Esophagus squamous epithelium (tissue), 5 donors: Measurements from ENCODE around the gene SPC24. TPM values are rescaled to one million over a fixed set of nuclear protein-coding genes. Genes with fewer than 3 reads are reported as not detected.
"Not testable (repeated sequence)": the region's sequence is repeated elsewhere in the genome, so short reads cannot be mapped to it uniquely, and the experiment has no call there.

ENCODE experiments used
- DNase-seq: peaks from one replicate; lab custom pipeline; 2025; lab: John Stamatoyannopoulos, UW
- H3K27ac ChIP-seq, 4 donors: fragments of 200-600 bp; sonication (generic); one replicate each; pipeline ENCODE4 v1.5.1; 2016 to 2019; ENCODE audit warnings: mild to moderate bottlenecking in 1 of 4
- H3K27me3 ChIP-seq, 4 donors: fragments of 200-600 bp; sonication (generic); 1 replicate in 3 of 4; 2 replicates in 1 of 4; pipeline versions ENCODE4 v1.5.1 to v1.6.0; 2017 to 2021; ENCODE audit warnings: antibody characterized with exemption in 1 of 4
- H3K36me3 ChIP-seq, 3 donors: fragments of 200-600 bp; sonication (generic); one replicate each; pipeline ENCODE4 v1.5.1; 2016 to 2019
- H3K4me1 ChIP-seq, 3 donors: fragments of 200-600 bp; sonication (generic); one replicate each; pipeline ENCODE4 v1.5.1; 2017 to 2019
- H3K4me3 ChIP-seq, 4 donors: fragments of 200-600 bp; sonication (generic); 1 replicate in 3 of 4; 2 replicates in 1 of 4; pipeline ENCODE4 v1.5.1; 2016 to 2019; ENCODE audit warnings: mild to moderate bottlenecking in 2 of 4, moderate library complexity in 1 of 4
- H3K9me3 ChIP-seq, 3 donors: fragments of 200-600 bp; sonication (generic); one replicate each; pipeline ENCODE4 v1.5.1; 2016 to 2019
- POLR2A ChIP-seq, 4 donors: fragments of 450-650 bp; IDR thresholded peaks; one replicate each; pipeline ENCODE4 v1.6.1; 2017; ENCODE audit warnings: antibody characterized with exemption in 4 of 4, mild to moderate bottlenecking in 4 of 4, moderate library complexity in 3 of 4
- WGBS, 2 donors: methylation state at CpG; one replicate each; pipeline ENCODE4 v1.1.5; 2018; 5-methylcytosine and 5-hydroxymethylcytosine counted together
- intact Hi-C: fragments of 100-400 bp; cut with DNase I; formaldehyde crosslinking; loops from one replicate; pipeline ENCODE4 v1.15.0; 2022
- total RNA-seq, 4 donors: library from RNA; depleted of rRNA; stranded (reverse); fragments of >200 nt; gene quantifications; one replicate each; pipeline ENCODE4 v1.1.0, GENCODE V29; 2016
- TF ChIP-seq, protein P1 (sequence below), 6 experiments: fragments of 450-650 bp in 4 of 6; fragments of 200-600 bp in 2 of 6; sonication (generic) in 2 of 6; IDR thresholded peaks; one replicate each; pipeline ENCODE4 v1.5.1; 2016 to 2019; ENCODE audit warnings: antibody characterized with exemption in 6 of 6, mild to moderate bottlenecking in 4 of 6, moderate library complexity in 4 of 6
- donor health status: DM: yes; HTN: yes; CAD: no.

Gene SPC24
- total RNA-seq, 4 donors from 2014 or later, result 2.9 to 10.9 (median 6.3) TPM

- intact Hi-C loops, result no loop called here
- DNase-seq, result no peak
- Histone ChIP-seq H3K9me3 (no peaks in the 10 kb centered on the region), H3K27me3 (no peaks in the 10 kb centered on the region), H3K4me1 (peaks cover 0 to 9% (median 0%) of the 10 kb centered on the region in 3 donors), H3K27ac (no peak overlapping the region), H3K4me3 (no peak overlapping the region), H3K36me3 (peaks cover 28 to 100% (median 71%) of the 10 kb centered on the region in 3 donors)
- 87 to 88% methylated on average over 5 to 8 of the region's 13 CpGs for WGBS, 2 donors
- no peak for TF ChIP-seq POLR2A (IDR thresholded peaks at IDR 0.05)
- TF ChIP-seq, protein P1, sequence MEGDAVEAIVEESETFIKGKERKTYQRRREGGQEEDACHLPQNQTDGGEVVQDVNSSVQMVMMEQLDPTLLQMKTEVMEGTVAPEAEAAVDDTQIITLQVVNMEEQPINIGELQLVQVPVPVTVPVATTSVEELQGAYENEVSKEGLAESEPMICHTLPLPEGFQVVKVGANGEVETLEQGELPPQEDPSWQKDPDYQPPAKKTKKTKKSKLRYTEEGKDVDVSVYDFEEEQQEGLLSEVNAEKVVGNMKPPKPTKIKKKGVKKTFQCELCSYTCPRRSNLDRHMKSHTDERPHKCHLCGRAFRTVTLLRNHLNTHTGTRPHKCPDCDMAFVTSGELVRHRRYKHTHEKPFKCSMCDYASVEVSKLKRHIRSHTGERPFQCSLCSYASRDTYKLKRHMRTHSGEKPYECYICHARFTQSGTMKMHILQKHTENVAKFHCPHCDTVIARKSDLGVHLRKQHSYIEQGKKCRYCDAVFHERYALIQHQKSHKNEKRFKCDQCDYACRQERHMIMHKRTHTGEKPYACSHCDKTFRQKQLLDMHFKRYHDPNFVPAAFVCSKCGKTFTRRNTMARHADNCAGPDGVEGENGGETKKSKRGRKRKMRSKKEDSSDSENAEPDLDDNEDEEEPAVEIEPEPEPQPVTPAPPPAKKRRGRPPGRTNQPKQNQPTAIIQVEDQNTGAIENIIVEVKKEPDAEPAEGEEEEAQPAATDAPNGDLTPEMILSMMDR (IDR thresholded peaks at IDR 0.05), result no peak
These were observed 32.5 kb downstream of the SPC24 start for GRCh38 chr19:11123114-11123513.

- H3K4me3 ChIP-seq, intact Hi-C loops, H3K27me3 ChIP-seq, DNase-seq, H3K4me1 ChIP-seq, H3K27ac ChIP-seq, H3K9me3 ChIP-seq: not testable (repeated sequence)
- peaks cover 20 to 100% (median 72%) of the 10 kb centered on the region in 3 donors for H3K36me3 ChIP-seq
- WGBS, 2 donors, result 83 to 84% methylated on average over 10 to 13 of the region's 17 CpGs
These were observed 33.6 kb downstream of the SPC24 start for GRCh38 chr19:11121963-11122362.

DNA sequence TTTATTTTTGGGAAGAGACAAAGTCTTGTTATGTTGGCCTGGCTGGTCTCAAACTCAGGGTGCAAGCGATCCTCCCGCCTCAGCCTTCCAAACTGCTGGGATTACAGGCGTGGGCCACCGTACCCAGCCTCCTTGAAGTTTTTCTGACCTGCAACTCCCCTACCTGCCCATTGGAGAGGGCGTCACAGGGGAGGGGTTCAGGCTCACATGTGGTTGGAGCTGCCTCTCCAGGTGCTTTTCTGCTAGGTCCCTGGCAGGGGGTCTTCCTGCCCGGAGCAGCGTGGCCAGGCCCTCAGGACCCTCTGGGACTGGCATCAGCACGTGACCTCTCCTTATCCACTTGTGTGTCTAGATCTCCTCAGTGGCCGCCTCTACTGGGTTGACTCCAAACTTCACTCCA lies 39.1 kb downstream of the SPC24 start:
- no peak overlapping the region for H3K27ac ChIP-seq
- no peaks in the 10 kb centered on the region for H3K27me3 ChIP-seq
- no peaks in the 10 kb centered on the region for H3K9me3 ChIP-seq
- intact Hi-C loops, result no loop called here
- H3K4me1 ChIP-seq, result no peaks in the 10 kb centered on the region
- H3K4me3 ChIP-seq, result no peak overlapping the region
- peaks cover 38 to 100% (median 94%) of the 10 kb centered on the region in 3 donors for H3K36me3 ChIP-seq
- 87 to 98% methylated on average over 8 to 9 of the region's 9 CpGs for WGBS, 2 donors
- TF ChIP-seq, protein P1 (IDR thresholded peaks at IDR 0.05), result no peak
- TF ChIP-seq POLR2A (IDR thresholded peaks at IDR 0.05), result no peak
- DNase-seq, result no peak

DNA sequence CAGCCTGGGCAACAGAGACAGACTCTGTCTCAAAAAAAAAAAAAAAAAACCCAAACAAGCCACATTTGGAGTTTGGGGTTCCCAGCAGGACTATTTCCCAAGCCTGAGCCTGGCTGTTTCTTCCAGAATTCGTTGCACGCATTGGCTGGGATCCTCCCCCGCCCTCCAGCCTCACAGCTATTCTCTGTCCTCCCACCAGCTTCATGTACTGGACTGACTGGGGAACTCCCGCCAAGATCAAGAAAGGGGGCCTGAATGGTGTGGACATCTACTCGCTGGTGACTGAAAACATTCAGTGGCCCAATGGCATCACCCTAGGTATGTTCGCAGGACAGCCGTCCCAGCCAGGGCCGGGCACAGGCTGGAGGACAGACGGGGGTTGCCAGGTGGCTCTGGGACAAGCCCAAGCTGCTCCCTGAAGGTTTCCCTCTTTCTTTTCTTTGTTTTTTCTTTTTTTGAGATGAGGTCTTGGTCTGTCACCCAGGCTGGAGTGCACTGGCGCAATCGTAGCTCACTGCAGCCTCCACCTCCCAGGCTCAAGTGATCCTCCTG lies 39.6 kb downstream of the SPC24 start:
- H3K27ac ChIP-seq, result no peak overlapping the region
- no peaks in the 10 kb centered on the region for H3K27me3 ChIP-seq
- H3K36me3 ChIP-seq, result peaks cover 43 to 100% (median 93%) of the 10 kb centered on the region in 3 donors
- H3K4me1 ChIP-seq, result no peaks in the 10 kb centered on the region
- 76 to 93% methylated on average over 6 to 10 of the region's 11 CpGs for WGBS, 2 donors
- intact Hi-C loops, result no loop called here
- TF ChIP-seq, protein P1 (IDR thresholded peaks at IDR 0.05), result no peak
- TF ChIP-seq POLR2A (IDR thresholded peaks at IDR 0.05), result no peak
- DNase-seq, result no peak
- H3K9me3 ChIP-seq, result no peaks in the 10 kb centered on the region
- H3K4me3 ChIP-seq, result no peak overlapping the region

DNA sequence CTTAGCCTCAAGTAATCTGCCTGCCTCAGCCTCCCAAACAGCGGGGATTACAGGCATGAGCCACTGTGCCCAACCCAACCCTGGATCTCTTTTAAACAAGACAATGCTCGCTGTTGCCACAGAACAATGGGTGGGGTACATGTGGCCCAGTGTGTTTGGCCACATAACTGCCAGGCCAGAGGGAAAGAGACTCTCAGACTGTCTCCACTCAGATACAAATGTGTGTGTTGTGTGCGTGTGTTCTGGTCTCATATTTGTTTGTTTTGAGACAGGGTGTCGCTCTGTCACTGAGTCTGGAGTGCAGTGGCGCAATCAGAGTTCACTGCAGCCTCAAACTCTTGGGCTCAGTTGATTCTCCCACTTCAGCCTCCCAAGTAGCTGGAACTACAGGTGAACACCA lies 40.5 kb downstream of the SPC24 start:
- DNase-seq, result no peak
- no peaks in the 10 kb centered on the region for H3K9me3 ChIP-seq
- no peak overlapping the region for H3K4me3 ChIP-seq
- WGBS, 2 donors, result 79 to 91% methylated on average over 4 to 5 of the region's 5 CpGs
- H3K27me3 ChIP-seq, result no peaks in the 10 kb centered on the region
- H3K27ac ChIP-seq, result peak overlapping the region in 2 of 4 donors; percentile 16 to 33
- intact Hi-C loops, result no loop called here
- TF ChIP-seq, protein P1 (IDR thresholded peaks at IDR 0.05), result no peak
- no peak for TF ChIP-seq POLR2A (IDR thresholded peaks at IDR 0.05)
- H3K4me1 ChIP-seq, result no peaks in the 10 kb centered on the region
- peaks cover 46 to 100% (median 92%) of the 10 kb centered on the region in 3 donors for H3K36me3 ChIP-seq
